Adrenal gland (tissue), 12 donors: ENCODE results near the gene CD300H. TPM values are rescaled to one million over a fixed set of nuclear protein-coding genes. Genes with fewer than 3 reads are reported as not detected.

Source experiments
- DNase-seq, 7 donors: peaks; one replicate each; pipeline ENCODE4 v3.0.0-alpha.2; 2019 to 2020
- H3K27ac ChIP-seq, 5 donors: fragments of 200-600 bp; sonication (generic) in 4 of 5; 1 replicate in 3 of 5; 2 replicates in 2 of 5; pipeline versions ENCODE4 v1.5.1 to v1.8.0; 2016 to 2020; ENCODE audit warnings: mild to moderate bottlenecking in 1 of 5
- H3K27me3 ChIP-seq: fragments of 200-600 bp; 2 replicates; pipeline ENCODE4 v1.8.0; 2021
- H3K36me3 ChIP-seq, 2 donors: fragments of 200-600 bp; replicated peaks in 1 of 2; 1 replicate in 1 of 2; 2 replicates in 1 of 2; pipeline versions ENCODE4 v1.5.1 to v1.8.0; 2018 to 2022
- H3K4me1 ChIP-seq, 2 donors: fragments of 200-600 bp; replicated peaks in 1 of 2; 1 replicate in 1 of 2; 2 replicates in 1 of 2; pipeline versions ENCODE4 v1.5.1 to v1.8.0; 2018 to 2021
- H3K4me3 ChIP-seq, 4 donors: fragments of 200-600 bp; sonication (generic) in 3 of 4; one replicate each; pipeline ENCODE4 v1.5.1; 2016 to 2018
- H3K9me3 ChIP-seq, 3 donors: fragments of 200-600 bp; sonication (generic) in 1 of 3; replicated peaks in 1 of 3; 1 replicate in 2 of 3; 2 replicates in 1 of 3; pipeline versions ENCODE4 v1.5.1 to v1.8.0; 2016 to 2021
- CTCF ChIP-seq, 6 experiments: fragments of 450-650 bp in 4 of 6; fragments of 200-600 bp in 2 of 6; sonication (generic) in 1 of 6; IDR thresholded peaks; 1 replicate in 5 of 6; 2 replicates in 1 of 6; pipeline versions ENCODE4 v1.5.1 to v1.8.0; 2016 to 2021; ENCODE audit warnings: antibody characterized with exemption in 6 of 6, mild to moderate bottlenecking in 2 of 6, moderate library complexity in 1 of 6
- POLR2A ChIP-seq, 2 donors: fragments of 450-650 bp; IDR thresholded peaks; one replicate each; pipeline ENCODE4 v1.6.1; 2017; ENCODE audit warnings: antibody characterized with exemption in 2 of 2, mild to moderate bottlenecking in 2 of 2, moderate library complexity in 1 of 2
- WGBS, 4 donors: extraction: QIAGEN DNeasy Blood & Tissue Kit in 2 of 4; methylation state at CpG; one replicate each; pipeline versions ENCODE4 v1.1.5 to v1.1.7; 2013 to 2017; 5-methylcytosine and 5-hydroxymethylcytosine counted together
- intact Hi-C, 2 donors: fragments of 100-400 bp; cut with DNase I; formaldehyde crosslinking; loops; one replicate each; pipeline versions ENCODE4 v1.14.1 to v1.15.0; 2022 to 2023
- polyA plus RNA-seq, 3 donors: library from polyadenylated mRNA; stranded (reverse); fragments of 200-250 nt in 2 of 3; fragments of 350-450 nt in 1 of 3; fragmentation: Illumina TruSeq in 1 of 3; extraction: RNeasy Lipid Tissue Mini Kit (QIAGEN cat#74804) in 1 of 3; gene quantifications; one replicate each; pipeline ENCODE4 v1.2.3, GENCODE V29; 2013 to 2014
- total RNA-seq, 9 donors: library from RNA; depleted of rRNA in 4 of 9; stranded (reverse); fragments of >200 nt in 4 of 9; fragments of 120-200 nt in 1 of 9; fragmentation: NEBNext Ultra II Directional in 1 of 9; extraction: Animal tissue kit (Norgen Biotek cat#: 25700) in 1 of 9; gene quantifications; one replicate each; pipeline versions ENCODE4 v1.1.0 to v1.2.4, GENCODE V29; 2013 to 2023
- donor health status: healthy with polysubstance abuse.
- donor health status: Bipolar disorder and iron deficiency.
- donor health status: DM: yes; HTN: yes; CAD: no.
- donor health status: DM: no; HTN: no; CAD: no.
- donor health status: DM: no; HTN: no; CAD: no.
- donor health status: DM: yes; HTN: yes; CAD: no.

Gene CD300H
- total and polyA plus RNA-seq, 12 donors, result not detected

- H3K36me3 ChIP-seq, result no peaks in the 10 kb centered on the region
- peak overlapping the region in 1 of 4 donors; percentile 7 for H3K4me3 ChIP-seq
- peak overlapping the region in 2 of 5 donors; percentile 8 to 72 for H3K27ac ChIP-seq
- no peaks in the 10 kb centered on the region for H3K27me3 ChIP-seq
- no peaks in the 10 kb centered on the region for H3K4me1 ChIP-seq
- intact Hi-C loops, result no loop called here
- TF ChIP-seq CTCF (IDR thresholded peaks at IDR 0.05) (no peak), POLR2A (IDR thresholded peaks at IDR 0.05) (no peak)
- DNase-seq, result no peak
- WGBS, 4 donors, result 72 to 79% (median 76%) methylated on average over 14 to 16 of the region's 16 CpGs
- H3K9me3 ChIP-seq, result no peaks in the 10 kb centered on the region
Measured at GRCh38 chr17:74544991-74545842, 22.1 kb downstream of the CD300H start.

GRCh38 chr17:74543891-74544760 is 23.2 kb downstream of the CD300H start:
- intact Hi-C loops, result no loop called here
- no peaks in the 10 kb centered on the region for H3K27me3 ChIP-seq
- no peak for TF ChIP-seq POLR2A (IDR thresholded peaks at IDR 0.05)
- TF ChIP-seq CTCF (IDR thresholded peaks at IDR 0.05), result no peak
- H3K9me3 ChIP-seq, result no peaks in the 10 kb centered on the region
- no peak overlapping the region for H3K4me3 ChIP-seq
- H3K27ac ChIP-seq, result no peak overlapping the region
- no peak for DNase-seq
- no peaks in the 10 kb centered on the region for H3K4me1 ChIP-seq
- 74 to 90% (median 79%) methylated on average over 11 to 18 of the region's 18 CpGs for WGBS, 4 donors
- H3K36me3 ChIP-seq, result no peaks in the 10 kb centered on the region

GRCh38 chr17:74543406-74543805 is 23.9 kb downstream of the CD300H start:
- Histone ChIP-seq H3K27ac (no peak overlapping the region), H3K4me3 (no peak overlapping the region), H3K4me1 (no peaks in the 10 kb centered on the region), H3K9me3 (no peaks in the 10 kb centered on the region), H3K27me3 (no peaks in the 10 kb centered on the region), H3K36me3 (no peaks in the 10 kb centered on the region)
- intact Hi-C loops, result no loop called here
- WGBS, 4 donors, result 74 to 79% (median 77%) methylated on average over 14 of the region's 14 CpGs
- TF ChIP-seq POLR2A (IDR thresholded peaks at IDR 0.05) (no peak), CTCF (IDR thresholded peaks at IDR 0.05) (no peak)
- no peak for DNase-seq

- Histone ChIP-seq H3K27ac (no peak overlapping the region), H3K9me3 (no peaks in the 10 kb centered on the region), H3K27me3 (no peaks in the 10 kb centered on the region), H3K4me1 (no peaks in the 10 kb centered on the region), H3K4me3 (no peak overlapping the region), H3K36me3 (no peaks in the 10 kb centered on the region)
- WGBS, 4 donors, result 82 to 91% (median 84%) methylated on average over 7 to 17 of the region's 17 CpGs
- DNase-seq, result no peak
- intact Hi-C loops, result no loop called here
- TF ChIP-seq CTCF (IDR thresholded peaks at IDR 0.05) (no peak), POLR2A (IDR thresholded peaks at IDR 0.05) (no peak)
Measured at GRCh38 chr17:74542727-74543383, 24.5 kb downstream of the CD300H start.
